Measurements from ENCODE around the gene CPNE5.

- TF ChIP-seq CTCF (IDR thresholded peaks at IDR 0.05): no peak
- no peak for TF ChIP-seq POLR2A (IDR thresholded peaks at IDR 0.05)
These were observed 110.1 kb downstream of the CPNE5 start for GRCh38 chr6:36729161-36729524.

Measured in stomach (tissue), 4 donors.